ENCODE results near the gene CERS2. TPM values are rescaled to one million over a fixed set of nuclear protein-coding genes. Genes with fewer than 3 reads are reported as not detected.
A peak's percentile ranks its signal among the peaks of the same experiment; 100 is the strongest.

Gene CERS2
- total and polyA plus RNA-seq, 2 of the 4 experiments (the other 2 are of a cell fraction), result 118 to 127 TPM

DNA sequence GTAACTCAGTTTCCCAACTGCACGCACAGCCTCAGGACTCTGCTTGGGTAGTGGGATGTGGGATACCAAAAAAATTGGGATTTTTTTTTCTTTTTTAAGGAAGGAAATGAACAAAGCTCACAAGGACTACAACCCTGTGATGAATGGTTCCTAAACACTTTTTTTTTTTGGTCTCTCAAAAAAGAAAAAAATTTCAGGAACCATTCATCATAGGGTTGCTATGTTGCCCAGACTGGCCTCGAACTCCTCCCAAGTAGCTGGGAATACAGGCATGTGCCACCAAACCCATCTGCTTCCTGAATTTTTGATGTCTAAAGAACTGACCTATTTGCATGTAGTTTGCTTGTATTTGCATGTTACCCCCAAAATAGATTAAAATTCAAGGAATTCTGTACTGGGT lies 25.3 kb upstream of the CERS2 start:
- no TSS peak for BruUV-seq (replicated peaks)
- no peak for ATAC-seq (ENCODE audit: low read depth)
- H4K8ac ChIP-seq (ENCODE audit: low read depth in 2 of 2, low read length in 2 of 2), result 0 out of 4 replicates have a peak overlapping the region, but pooled peaks of 1 of the 2 experiments have one; percentile 30
- H3K27ac ChIP-seq (ENCODE audit: insufficient read depth, low read length), result no peak overlapping the region
- no peaks in the 10 kb centered on the region; a peak in 1 of 4 replicates for H3K79me1 ChIP-seq (ENCODE audit: low read depth in 1 of 2, low read length in 2 of 2)
- H3K18ac ChIP-seq (ENCODE audit: low read depth, low read length), result peak overlapping the region; percentile 5; the same call in 1 of the 2 replicates
- H3K4me3 ChIP-seq (ENCODE audit: insufficient read depth, low read depth, low read length), result no peak overlapping the region
- H3K36me3 ChIP-seq (ENCODE audit: control insufficient read depth, insufficient read depth, low read length), result peaks cover 34% of the 10 kb centered on the region
- H2AFZ ChIP-seq (replicated peaks; ENCODE audit: low read length, poor library complexity), result no peak overlapping the region
- H4K5ac ChIP-seq (ENCODE audit: low read depth, low read length), result no peak overlapping the region
- no peaks in the 10 kb centered on the region for H4K20me1 ChIP-seq (ENCODE audit: insufficient read depth, low read length)
- H4K91ac ChIP-seq (ENCODE audit: insufficient read depth, low read depth, low read length), result no peak overlapping the region
- intact Hi-C loops (cut with micrococcal nuclease) (loop anchor here (10.0 kb wide), 1 partner anchor 435 kb away; no protein-coding TSS in a partner anchor), dilution Hi-C loops (cut with HindIII; ENCODE audit: low sequenced_read_pairs, unreplicated experiment) (no loop called here), in situ Hi-C loops (cut with MboI; ENCODE audit: low sequenced_read_pairs) (no loop called here)
- no peaks in the 10 kb centered on the region for H3K9me3 ChIP-seq (ENCODE audit: control insufficient read depth, insufficient read depth, low read length)
- no CpG with 5 or more reads among the region's 2 CpGs for WGBS, 2 experiments (ENCODE audit: extremely low coverage in 2 of 2, insufficient read length in 1 of 2)
- no peak overlapping the region for H3K4me2 ChIP-seq (ENCODE audit: low read depth, low read length)
- H2BK20ac ChIP-seq (ENCODE audit: low read depth, low read length), result no peak overlapping the region
- TF ChIP-seq BHLHE40 (IDR thresholded peaks at IDR 0.05; ENCODE audit: low read depth, low read length) (no peak), RFX5 (IDR thresholded peaks at IDR 0.05; ENCODE audit: low read depth, low read length) (no peak), MAZ (IDR thresholded peaks at IDR 0.05; ENCODE audit: borderline replicate concordance, low read depth, low read length) (no peak), RCOR1 (IDR thresholded peaks at IDR 0.05; ENCODE audit: insufficient replicate concordance, low read length) (no peak), RAD21 (IDR thresholded peaks at IDR 0.05; ENCODE audit: low read length) (no peak), MAFK (IDR thresholded peaks at IDR 0.05; ENCODE audit: low read depth, low read length) (no peak), CEBPB (IDR thresholded peaks at IDR 0.05; ENCODE audit: low read depth, low read length) (no peak), POLR2A (IDR thresholded peaks at IDR 0.05; ENCODE audit: low read depth, low read length) (no peak), MXI1 (IDR thresholded peaks at IDR 0.05; ENCODE audit: borderline replicate concordance, low read depth, low read length) (no peak), FOS (IDR thresholded peaks at IDR 0.05; ENCODE audit: low read depth, low read length) (no peak), CHD1 (IDR thresholded peaks at IDR 0.05; ENCODE audit: low read depth, low read length) (no peak), SMC3 (IDR thresholded peaks at IDR 0.05; ENCODE audit: low read depth, low read length) (no peak), NFE2L2 (IDR thresholded peaks at IDR 0.05; ENCODE audit: low read depth, low read length) (no peak)
- TF ChIP-seq, protein P1, sequence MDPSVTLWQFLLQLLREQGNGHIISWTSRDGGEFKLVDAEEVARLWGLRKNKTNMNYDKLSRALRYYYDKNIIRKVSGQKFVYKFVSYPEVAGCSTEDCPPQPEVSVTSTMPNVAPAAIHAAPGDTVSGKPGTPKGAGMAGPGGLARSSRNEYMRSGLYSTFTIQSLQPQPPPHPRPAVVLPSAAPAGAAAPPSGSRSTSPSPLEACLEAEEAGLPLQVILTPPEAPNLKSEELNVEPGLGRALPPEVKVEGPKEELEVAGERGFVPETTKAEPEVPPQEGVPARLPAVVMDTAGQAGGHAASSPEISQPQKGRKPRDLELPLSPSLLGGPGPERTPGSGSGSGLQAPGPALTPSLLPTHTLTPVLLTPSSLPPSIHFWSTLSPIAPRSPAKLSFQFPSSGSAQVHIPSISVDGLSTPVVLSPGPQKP (IDR thresholded peaks at IDR 0.05; ENCODE audit: borderline replicate concordance, low read depth, low read length), result no peak
- TF ChIP-seq, protein P2, sequence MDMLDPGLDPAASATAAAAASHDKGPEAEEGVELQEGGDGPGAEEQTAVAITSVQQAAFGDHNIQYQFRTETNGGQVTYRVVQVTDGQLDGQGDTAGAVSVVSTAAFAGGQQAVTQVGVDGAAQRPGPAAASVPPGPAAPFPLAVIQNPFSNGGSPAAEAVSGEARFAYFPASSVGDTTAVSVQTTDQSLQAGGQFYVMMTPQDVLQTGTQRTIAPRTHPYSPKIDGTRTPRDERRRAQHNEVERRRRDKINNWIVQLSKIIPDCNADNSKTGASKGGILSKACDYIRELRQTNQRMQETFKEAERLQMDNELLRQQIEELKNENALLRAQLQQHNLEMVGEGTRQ (IDR thresholded peaks at IDR 0.05; ENCODE audit: low read depth, low read length), result no peak
- TF ChIP-seq, protein P3, sequence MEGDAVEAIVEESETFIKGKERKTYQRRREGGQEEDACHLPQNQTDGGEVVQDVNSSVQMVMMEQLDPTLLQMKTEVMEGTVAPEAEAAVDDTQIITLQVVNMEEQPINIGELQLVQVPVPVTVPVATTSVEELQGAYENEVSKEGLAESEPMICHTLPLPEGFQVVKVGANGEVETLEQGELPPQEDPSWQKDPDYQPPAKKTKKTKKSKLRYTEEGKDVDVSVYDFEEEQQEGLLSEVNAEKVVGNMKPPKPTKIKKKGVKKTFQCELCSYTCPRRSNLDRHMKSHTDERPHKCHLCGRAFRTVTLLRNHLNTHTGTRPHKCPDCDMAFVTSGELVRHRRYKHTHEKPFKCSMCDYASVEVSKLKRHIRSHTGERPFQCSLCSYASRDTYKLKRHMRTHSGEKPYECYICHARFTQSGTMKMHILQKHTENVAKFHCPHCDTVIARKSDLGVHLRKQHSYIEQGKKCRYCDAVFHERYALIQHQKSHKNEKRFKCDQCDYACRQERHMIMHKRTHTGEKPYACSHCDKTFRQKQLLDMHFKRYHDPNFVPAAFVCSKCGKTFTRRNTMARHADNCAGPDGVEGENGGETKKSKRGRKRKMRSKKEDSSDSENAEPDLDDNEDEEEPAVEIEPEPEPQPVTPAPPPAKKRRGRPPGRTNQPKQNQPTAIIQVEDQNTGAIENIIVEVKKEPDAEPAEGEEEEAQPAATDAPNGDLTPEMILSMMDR (conservative IDR thresholded peaks at IDR 0.05; ENCODE audit: low read depth, low read length), result no peak
- peak overlapping the region; percentile 56; the same call in 1 of the 2 replicates for H2BK120ac ChIP-seq (ENCODE audit: low read depth, low read length)
- POLR2A ChIA-PET (ENCODE audit: unreplicated experiment), result no interaction called here
- no peak overlapping the region for H3K9ac ChIP-seq (ENCODE audit: low read depth, low read length)
- peak overlapping the region; percentile 77; the same call in 1 of the 2 replicates for H2AK5ac ChIP-seq (ENCODE audit: low read depth, low read length)
- H2BK5ac ChIP-seq (ENCODE audit: low read depth, low read length, poor library complexity, severe bottlenecking), result no peak overlapping the region
- no peak overlapping the region for H3K14ac ChIP-seq (replicated peaks; ENCODE audit: low read depth, low read length)
- peak overlapping the region; percentile 29; the same call in 1 of the 2 replicates for H3K4ac ChIP-seq (ENCODE audit: low read depth, low read length)
- H3K4me1 ChIP-seq (ENCODE audit: control insufficient read depth, insufficient read depth, low read length), result peaks cover 6% of the 10 kb centered on the region
- peak overlapping the region; percentile 40; the same call in 1 of the 3 replicates for H2BK15ac ChIP-seq (ENCODE audit: low read depth, low read length)
- DNase-seq, result no peak
- no peaks in the 10 kb centered on the region for H3K27me3 ChIP-seq (ENCODE audit: control insufficient read depth, insufficient read depth, low read length)
- CTCF ChIA-PET, result no interaction called here
- no peak overlapping the region for H2AK9ac ChIP-seq (replicated peaks; ENCODE audit: low read depth, low read length, poor library complexity)
- peak overlapping the region; percentile 7; the same call in 1 of the 2 replicates for H3K23ac ChIP-seq (ENCODE audit: low read depth, low read length)
- H3K9me1 ChIP-seq (ENCODE audit: insufficient read depth, low read length), result peaks cover 8% of the 10 kb centered on the region; the same call in 1 of the 2 replicates
- H3K56ac ChIP-seq (ENCODE audit: extremely low read depth, insufficient read depth, low read length), result no peak overlapping the region
